ENCODE data around the gene AIFM1.
"Not testable (repeated sequence)": the region's sequence is repeated elsewhere in the genome, so short reads cannot be mapped to it uniquely, and the experiment has no call there.

Gene AIFM1

DNA sequence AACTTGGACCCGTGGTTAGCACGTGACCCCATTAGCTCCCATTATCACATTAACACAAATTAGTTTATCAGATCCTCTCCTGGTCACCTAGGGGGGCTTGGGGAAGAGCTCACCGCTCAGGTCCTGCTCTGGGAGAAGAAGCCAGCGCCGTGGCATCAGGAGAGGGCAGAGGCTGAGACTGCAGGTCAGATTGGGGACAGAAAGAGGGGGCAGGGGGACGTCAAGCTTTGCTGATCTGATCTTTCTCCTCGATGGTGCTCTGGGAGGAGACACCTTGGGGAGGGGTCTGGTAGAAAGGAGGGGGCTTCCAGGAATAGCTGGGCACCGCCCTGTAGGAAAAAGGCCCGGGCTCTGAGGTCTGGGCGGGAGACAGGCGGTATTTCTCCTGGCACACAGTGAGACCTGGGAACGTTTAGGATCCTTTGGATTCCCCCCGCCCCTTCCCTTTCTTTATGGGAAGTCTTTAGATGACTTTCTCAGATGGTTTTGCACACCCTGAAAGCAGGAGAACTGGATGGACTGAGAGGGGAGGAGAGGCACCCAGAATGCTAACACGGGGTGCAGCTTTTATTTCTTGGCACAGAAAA is 46.2 kb downstream of the AIFM1 start:
- DNase-seq (ENCODE audit: low read depth) = no peak

DNA sequence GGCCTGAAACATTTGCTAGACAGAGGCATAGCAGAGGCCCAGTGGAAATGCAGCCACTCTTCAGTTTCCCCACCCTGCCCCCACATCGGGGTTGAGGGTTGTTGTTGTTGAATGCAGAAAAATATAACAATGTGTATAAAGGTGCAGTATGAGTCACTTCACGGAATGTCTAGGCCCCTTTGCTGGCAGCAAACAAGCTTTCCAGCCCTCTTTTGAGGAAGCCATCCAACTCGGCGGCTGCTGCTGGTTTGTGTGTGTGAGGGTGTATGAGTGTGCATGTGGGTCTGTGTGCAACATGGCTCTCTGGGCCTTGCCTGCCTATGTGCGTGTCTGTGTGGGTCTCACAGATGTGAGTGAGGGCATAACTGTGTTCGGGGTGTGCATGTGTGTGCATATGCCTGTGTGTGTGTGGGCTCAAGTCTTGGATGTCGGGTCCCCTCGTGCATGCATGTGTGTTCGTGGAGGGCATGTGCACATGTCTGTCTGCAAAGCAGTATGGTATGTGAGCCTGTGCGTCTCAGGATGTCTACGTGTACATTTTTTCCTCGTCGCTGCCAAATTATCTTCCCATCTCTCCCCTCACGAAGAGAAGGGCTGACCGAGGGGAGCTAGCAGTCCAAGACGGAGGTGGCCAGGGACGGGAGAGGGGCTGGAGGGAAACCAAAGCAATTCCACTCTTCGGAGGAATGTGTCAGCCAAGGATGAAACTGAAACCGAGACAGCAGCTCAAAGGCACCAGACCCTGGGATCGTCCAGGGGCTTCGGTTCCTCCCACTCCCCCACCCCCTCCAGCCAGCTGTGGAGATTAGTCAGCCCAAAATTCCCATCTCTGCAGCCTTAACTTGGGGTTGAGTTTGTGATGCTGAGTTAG is 47.0 kb downstream of the AIFM1 start:
- DNase-seq (ENCODE audit: low read depth) = no peak

DNA sequence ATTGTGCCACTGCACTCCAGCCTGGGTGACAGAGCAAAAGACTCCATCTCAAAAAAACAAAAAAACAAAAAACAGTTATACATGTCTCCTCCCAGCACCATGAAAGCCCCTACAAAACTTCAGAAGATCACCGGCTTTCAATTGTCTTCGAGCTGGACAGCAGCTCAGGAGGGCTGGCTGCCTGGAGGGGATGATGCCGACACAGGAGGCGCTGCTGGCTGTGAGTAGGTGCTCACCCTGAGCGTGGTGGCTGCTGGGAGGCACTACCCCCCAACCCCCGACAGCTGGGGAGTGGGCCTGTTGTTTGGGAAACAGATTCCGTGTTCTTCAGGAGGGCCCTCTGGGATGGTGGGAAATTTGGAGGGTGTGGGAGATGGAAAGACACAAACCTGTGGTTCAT is 48.5 kb downstream of the AIFM1 start:
- DNase-seq (ENCODE audit: low read depth) = no peak

DNA sequence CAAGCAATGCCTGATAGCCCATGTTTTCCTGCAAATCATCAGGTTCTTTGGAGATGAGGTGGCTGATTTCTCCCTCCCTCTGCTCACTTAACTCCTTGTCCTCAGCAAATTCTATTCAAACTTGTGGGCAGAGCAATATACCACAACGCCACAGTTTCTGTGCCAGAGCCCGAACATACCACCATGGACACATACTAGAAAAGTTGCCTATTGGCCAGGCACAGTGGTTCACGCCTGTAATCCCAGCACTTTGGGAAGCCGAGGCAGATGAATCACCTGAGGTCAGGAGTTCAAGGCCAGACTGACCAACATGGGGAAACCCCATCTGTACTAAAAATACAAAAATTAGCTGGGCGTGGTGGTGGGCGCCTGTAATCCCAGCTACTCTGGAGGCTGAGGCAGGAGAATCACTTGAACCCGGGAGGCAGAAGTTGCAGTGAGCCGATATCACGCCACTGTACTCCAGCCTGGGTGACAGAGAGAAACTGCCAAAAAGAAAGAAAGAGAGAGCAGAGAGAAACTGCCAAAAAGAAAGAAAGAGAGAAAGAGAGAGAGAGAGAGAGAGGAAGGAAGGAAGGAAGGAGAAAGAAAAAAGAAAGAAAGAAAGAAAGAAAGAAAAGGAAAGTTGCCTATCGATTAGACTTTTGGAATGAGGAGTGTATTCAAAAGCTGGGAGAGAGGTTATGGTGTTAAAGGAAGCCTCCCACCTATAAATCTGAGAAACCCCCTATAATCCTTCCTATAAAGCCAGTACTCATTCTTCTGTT is 50.3 kb downstream of the AIFM1 start:
- not testable (repeated sequence) for DNase-seq (ENCODE audit: low read depth)

DNA sequence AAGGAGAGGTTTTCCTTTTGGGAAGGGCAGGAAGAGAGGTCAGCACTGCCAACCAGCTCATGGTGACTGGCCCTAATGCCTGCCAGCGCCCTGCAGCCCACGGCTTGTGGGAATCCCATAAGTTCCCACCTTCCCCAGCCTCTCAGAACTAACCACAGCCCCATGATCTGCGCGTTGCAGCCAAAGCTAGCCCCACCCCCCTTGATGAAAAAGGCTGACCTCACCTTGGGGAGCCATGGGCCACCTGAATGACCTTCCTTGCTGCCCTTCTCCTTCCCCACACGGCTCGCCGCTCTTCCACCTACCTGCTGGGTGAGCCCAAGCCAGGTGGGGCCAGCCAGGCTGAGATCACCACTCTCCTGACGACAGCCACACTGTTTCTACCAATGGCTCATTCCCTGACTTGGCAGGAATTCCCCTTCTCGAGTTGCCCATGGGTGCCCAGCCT is 51.5 kb downstream of the AIFM1 start:
- no peak for DNase-seq (ENCODE audit: low read depth)

DNA sequence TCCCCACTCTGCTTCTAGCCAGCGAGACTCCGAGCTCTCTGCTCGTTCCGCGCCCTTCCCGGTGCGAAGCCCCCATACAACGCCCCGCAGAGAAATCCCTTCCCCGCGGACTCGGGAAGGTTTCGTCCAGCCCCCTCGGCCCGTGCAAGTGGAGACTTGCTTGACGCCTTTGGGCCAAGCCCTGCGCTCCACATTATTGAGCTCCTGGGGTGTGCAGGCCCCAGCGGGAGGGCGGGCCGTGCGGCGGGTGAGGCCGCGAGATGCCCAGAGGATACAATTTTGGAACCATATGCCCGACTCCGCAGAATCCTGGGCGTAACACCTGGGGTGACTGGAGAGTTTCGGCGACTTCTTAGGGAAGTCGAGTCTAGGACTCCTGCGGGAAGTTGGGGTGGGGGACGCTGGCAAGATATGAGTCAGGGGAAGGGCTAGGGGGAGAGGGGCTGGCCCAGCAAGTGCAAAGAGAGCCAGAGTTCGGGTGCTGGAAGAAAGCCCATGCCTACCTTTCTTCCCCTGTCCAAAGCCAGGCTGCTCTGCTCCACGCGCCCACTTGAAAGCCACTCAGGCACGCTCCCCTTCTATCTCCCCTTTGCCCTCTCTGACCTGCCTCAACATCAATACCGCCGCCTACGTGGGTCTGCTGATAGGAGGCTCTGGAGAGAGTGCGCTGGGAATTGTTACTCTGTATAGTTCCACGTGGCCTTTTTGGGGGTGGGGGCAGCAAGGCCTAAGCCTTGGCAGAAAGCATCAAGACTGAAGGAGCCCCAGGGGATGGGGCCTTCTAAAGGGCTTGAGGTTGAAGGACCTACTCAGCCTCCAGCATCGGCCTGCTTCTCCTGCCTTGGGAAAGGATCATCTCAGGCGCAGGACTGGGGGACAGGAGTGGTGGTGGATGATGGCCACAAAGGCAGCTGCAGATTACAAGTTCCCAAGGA is 54.2 kb downstream of the AIFM1 start:
- DNase-seq (ENCODE audit: low read depth) = no peak

DNA sequence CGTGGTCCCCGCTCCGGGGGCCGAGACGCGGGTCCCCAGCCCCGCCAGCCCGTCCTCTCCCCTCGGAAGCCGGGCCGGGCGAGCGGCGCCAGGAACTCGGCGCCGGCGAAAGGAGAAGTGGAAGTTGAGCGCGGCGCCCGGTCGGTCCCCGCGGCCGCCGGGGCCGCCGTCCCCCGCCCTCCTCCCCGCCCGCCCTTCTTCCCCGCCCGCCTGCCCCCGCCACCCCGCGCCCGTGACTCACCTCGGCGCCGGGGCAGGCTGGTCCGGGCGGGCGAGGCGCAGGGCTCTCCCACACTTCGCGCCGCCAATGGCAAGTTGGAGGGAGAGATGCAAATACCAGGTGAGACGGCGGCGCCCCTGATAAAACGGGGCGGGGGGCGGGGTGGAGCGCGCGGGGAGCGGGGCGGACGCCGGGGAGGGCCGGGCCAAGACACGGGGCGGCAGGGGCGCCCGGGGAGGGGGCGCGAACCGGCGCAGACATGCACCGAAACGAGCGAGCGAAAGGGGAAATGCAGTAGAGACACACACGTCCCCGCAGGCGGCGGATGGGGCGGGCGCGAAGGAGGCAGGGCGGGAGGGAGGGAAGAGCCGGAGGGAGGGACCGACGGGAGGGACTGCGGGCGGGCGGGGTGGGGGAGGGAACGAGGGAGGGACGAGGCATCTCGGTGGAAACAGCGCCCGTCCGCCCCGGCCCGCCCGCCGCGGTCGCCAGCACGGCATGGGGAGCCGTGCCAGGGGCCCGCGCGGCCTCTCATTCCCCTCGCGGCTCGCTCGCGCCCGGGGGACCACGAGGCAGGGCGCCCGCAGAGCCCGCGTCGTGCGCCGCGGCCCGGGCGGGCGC is 55.0 kb downstream of the AIFM1 start, which contains the start of gene ELF4:
ELF4 (minus strand) TSS at position 119 of the 841 bp plus-strand sequence. CDS start 29,167 bp downstream, outside the sequence.
- DNase-seq (ENCODE audit: low read depth) = peak; percentile 40

DNA sequence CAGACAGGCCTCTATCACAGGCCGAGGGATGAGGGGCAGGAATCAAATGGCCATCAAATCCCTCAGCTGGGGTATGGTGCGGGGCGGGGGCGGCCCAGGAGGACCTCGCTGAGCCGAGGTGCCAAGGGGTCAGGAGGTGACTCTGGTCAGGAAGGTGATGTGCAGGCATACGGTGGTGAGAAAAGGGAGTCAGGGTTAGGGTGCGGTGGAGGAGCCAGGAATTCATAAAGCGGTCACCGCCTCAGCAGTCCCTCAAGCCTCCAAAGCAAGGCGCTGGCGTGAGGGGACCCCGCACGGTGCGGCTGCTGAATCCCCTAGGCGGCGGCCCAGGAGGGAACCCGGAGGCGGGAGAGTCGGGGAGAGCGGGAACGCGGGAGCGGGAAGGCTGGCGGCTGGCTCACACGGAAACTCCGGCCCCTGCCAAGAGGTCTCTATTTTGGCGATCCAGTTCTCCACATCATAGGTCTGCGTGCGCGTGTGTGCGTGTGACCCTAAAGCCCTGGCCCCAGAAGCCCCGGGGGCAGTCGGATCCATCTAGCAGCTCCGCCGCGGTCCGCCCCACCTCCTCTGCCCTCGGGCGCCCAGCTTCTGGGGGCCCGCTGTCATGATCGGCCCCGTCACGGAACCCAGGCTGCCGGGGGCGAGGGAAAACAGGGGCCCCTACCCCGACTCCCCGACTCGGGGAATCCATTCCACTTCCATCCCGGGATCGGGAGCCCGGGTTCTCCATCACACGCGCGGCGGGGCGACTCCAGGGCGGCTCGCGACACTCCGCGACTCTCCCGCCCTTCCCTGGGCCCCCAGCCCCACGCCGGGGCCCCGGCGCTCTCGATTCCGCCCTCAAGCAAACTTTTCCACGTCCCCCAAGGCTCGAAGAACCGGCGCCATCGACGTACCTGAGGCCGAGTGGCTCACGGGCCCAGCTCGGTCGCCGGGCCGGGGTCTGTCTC is 55.9 kb downstream of the AIFM1 start:
- DNase-seq (ENCODE audit: low read depth) = no peak

DNA sequence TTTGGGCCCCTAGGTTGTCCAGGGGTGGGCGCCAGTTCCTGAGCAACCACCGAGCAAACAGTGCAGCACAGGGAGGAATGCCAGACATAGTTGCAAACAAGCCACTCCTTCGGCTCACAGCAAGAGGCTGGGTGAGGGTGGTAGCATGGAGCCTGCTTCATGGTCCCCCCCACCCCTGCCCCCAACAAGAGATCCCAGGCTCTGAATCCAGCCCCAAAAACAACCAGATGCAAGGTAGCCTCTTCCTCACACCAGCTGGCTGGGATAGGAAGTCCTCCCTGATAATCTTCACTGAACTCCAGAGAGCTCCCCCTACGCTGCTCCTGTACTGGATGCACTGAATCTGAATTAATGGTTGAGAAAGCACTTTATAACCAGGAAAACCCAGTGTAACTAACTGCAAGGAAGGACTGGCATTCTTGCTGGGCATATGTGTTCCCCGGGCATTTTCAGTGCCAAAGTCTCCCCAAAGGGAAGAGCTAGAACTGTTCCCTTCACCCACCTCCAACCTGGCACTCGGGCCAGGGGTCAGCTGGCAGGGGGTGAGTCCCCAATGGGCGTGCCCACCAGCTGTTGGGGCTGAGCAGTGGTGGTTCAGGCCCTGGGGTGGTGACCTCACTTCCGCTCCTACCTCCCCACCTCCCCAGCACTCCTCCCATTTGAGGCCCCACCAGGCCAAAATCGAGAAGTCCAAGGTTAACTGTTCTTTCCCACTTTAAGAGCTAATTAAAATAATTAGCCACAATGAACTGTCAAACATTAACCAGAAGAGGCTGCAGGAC is 56.8 kb downstream of the AIFM1 start:
- DNase-seq (ENCODE audit: low read depth) = no peak

DNA sequence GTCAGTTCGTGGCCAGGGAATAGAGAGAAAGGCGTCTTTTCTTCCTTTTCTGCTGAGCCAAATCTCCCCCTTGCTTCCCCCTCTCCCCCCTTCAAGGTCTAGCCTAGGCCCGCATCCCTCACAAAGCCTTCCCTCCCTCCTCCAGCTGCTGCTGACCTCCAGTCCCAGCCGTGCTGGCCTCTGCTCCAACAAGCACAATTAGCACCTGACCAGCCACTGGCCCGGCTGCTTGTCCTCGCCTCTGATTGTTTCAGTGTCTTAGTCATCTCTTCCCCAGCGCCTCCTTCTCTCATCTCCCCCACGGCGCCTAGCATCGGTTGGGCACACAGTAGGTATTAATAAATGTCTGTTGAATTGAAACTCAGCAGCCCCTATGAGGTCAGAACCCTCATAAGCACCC is 59.6 kb downstream of the AIFM1 start:
- DNase-seq (ENCODE audit: low read depth) = no peak

DNA sequence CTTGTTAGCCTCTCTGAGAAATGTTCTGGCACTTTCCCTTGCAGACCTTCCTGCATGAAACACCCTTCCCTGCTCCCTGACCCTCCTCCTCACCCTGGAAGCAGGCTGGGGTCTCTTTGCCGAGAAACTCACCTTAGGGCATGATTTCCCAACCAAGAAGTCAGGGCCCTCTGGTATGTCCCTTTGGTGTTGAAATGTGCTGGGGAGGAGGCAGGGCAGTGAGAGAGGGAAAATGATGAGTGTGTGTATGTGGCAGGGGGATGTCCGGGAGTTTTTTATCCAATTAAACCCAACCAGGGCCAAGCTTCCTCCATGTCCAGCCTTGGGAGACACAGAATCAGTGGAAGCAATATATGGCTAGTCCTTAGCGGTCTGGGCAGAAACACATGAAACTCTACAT is 60.4 kb downstream of the AIFM1 start:
- no peak for DNase-seq (ENCODE audit: low read depth)

DNA sequence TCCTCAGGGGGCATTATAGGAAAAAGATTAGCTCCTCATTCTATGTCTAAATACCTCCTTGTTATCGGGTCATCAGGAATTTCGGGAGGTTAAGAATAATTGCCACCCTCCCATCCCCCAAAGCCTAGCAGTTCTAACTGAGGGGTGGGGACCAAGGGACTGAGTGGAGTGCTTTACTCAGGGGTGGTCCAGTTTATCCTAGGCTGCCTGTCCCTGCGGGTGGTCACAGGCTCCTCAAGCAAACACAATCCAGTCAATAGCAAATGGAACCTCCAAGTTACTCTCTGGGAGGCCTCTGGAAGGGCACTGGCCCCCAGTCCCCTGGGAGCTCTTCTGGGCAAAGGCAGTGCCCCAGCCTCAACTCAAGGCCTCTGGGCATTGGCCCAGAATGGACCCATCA is 62.0 kb downstream of the AIFM1 start:
- DNase-seq (ENCODE audit: low read depth) = no peak

DNA sequence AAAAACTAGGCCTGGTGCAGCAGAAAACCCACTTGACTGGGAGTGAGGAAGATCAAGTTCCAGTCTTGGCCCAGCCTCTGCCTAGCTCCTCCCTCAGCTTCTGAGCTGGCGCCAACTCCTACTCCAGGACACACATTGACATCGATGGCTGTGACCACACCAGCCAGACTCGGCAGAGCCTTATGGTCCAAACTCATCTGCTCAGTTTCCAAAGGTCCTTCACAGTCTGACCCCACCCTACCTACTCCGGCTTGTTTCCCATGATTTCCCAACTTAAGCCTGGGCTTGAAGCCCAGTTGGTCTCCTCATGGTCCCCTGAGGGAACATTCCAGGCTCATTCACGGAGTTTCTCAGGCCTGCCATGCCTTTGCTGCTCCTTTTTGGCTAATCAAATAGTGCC is 65.5 kb downstream of the AIFM1 start:
- no peak for DNase-seq (ENCODE audit: low read depth)

DNA sequence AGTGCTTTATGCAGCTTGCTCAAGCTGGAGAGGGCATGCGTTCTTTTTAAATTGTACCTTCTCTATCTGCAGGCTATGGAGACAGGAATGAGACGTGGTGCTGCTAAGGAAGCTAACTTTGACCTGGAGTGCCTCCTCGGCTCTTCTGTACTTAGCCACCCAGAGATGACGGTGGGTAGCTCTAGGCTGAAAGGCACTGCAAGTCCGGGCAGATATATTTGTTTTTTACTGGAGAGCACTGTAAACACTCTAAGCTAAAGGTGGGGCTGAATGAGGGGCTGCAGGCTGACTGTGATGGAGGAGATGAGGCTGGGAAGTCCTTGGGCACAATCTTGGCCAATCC is 67.5 kb downstream of the AIFM1 start:
- no peak for DNase-seq (ENCODE audit: low read depth)

DNA sequence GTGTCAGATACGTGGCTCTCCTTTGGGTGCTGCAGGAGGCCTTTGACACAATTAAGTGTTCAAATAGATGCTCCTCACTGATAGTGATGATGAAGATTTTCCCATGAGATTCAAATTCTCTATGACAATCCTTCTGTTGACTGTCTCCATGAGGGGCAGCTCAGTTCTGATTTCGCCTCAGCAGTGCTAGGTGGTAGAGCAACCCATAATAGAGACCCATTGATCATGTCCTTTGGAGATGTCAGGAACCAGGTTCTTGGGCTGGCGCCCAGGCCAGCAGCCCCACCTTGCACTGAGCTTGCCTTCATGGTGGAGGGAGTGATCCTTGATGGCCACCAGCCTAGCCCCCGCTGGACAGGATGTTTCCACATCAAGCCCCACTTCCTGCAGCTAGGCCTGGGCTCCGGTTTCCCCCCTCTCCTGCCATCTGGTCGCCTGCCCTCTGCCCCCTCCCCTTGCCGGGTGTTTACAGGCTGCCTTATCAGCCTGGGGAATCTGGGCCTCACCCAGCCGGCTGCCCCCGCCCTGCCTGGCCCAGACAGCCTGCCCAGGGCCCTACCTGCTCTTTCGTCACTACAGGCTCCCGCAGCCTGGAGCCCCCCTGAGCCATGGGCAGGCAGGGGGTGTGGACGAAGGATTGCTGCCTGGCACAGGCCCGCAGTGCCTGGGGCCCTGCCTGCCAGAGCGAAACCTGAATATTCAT is 68.0 kb downstream of the AIFM1 start:
- no peak for DNase-seq (ENCODE audit: low read depth)

DNA sequence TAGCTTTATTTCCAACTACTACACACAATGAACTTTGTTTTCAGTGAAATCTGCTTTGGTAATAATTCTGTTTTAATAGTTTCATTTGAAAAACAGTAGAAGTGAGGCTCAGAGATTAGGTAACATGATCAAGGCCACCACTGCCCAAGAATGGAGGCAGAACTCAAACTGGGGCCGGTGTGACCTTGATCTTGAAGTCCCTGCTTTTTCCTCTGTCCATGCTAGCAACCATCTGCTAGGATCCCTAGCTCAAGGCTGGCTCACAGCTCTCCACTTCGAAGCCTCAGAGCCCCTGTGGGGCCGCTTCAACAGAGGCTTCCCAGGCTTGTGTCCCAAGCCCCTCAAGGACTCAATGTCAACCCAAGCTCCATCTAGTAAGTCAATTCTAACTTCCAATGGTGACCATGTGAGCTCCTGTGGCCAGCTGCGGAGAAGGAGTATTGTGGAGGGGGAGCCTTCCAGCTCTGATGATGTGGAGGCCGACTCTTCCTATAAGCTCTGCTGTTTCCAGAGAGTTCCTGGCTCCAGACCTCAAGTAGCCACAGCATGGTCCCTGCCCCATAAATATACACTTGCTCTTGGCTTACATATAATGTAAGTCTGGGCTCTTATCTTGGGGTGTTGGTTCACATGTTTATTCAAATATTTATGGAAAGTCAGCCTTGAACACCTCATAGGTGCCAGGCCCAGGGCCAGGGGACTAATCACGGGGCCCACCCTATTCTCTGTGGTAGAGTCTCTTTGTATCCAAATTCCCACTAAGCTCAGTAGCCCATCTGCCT is 70.2 kb downstream of the AIFM1 start:
- DNase-seq (ENCODE audit: low read depth) = no peak

DNA sequence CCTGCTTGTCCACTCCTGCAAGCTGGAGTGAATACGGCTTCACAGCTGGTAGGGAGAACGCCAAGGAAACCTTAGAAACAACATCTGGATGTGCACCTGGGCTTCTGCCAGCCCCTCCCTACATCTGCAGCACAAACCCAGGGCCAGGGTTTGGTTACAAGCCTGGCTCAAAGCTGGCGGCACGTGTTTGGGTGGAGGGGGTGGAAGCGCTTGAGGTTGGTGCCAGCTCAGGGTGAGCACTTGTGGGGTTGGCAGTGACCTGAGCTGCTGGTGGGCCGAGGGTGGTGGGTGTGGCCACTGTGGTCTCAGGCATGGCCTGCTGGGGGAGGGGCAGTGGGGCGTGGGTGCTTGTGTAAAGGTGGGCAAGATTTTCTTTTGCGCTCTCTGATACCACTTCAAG is 70.9 kb downstream of the AIFM1 start:
- DNase-seq (ENCODE audit: low read depth) = no peak
